SK-N-SH (cell line): Measurements from ENCODE around the gene COL4A5. TPM values are rescaled to one million over a fixed set of nuclear protein-coding genes. Genes with fewer than 3 reads are reported as not detected.

Experiments used
- CTCF ChIA-PET: fragments of 300-600, 350-600 bp; formaldehyde crosslinking; extraction: SDS; loops from one replicate; lab custom pipeline; 2021; lab: Yijun Ruan, JAX
- POLR2A ChIA-PET: fragments of 350-600 bp; sonication (Branson Sonifier 250); formaldehyde crosslinking; extraction: SDS; loops from one replicate; lab custom pipeline; 2020; ENCODE audit warnings: antibody characterized with exemption, inconsistent platforms; lab: Yijun Ruan, JAX
- DNase-seq: peaks from one replicate; pipeline ENCODE4 v3.0.0; 2012
- H2AFZ ChIP-seq: fragments of 200-600 bp; sonication (generic); 2 replicates; pipeline ENCODE4 v1.8.1; 2016; ENCODE audit warnings: antibody characterized with exemption, mild to moderate bottlenecking, low read depth
- H3F3A ChIP-seq: fragments of 200-600 bp; sonication (generic); replicated peaks from 2 replicates; pipeline ENCODE3; 2016; ENCODE audit warnings: antibody characterized with exemption, mild to moderate bottlenecking; ENCODE audit not compliant: insufficient read depth
- H3K27ac ChIP-seq, 2 experiments: fragments of 200-500 bp in 1 of 2; fragments of 200-600 bp in 1 of 2; sonication (Bioruptor generic) in 1 of 2; sonication (generic), shearing (Covaris generic) in 1 of 2; 2 replicates each; pipeline versions ENCODE4 v1.5.1 to v1.6.1; 2014 to 2016; ENCODE audit warnings: low read depth in 2 of 2, inconsistent platforms in 1 of 2, low read length in 1 of 2, mild to moderate bottlenecking in 1 of 2, mixed read lengths in 1 of 2
- H3K27me3 ChIP-seq: fragments of 200-600 bp; sonication (generic), shearing (Covaris generic); 2 replicates; pipeline ENCODE4 v1.6.1; 2016; ENCODE audit warnings: mixed run types; ENCODE audit not compliant: insufficient read depth
- H3K36me3 ChIP-seq, 2 experiments: fragments of 200-500 bp in 1 of 2; fragments of 200-600 bp in 1 of 2; sonication (Bioruptor generic) in 1 of 2; sonication (generic) in 1 of 2; replicated peaks in 1 of 2; 2 replicates each; pipeline versions ENCODE3 to v1.5.1; 2014 to 2016; ENCODE audit warnings: low read length in 1 of 2, mild to moderate bottlenecking in 1 of 2; ENCODE audit not compliant: insufficient read depth in 2 of 2, control insufficient read depth in 1 of 2
- H3K4me1 ChIP-seq, 2 experiments: fragments of 200-500 bp in 1 of 2; fragments of 200-600 bp in 1 of 2; sonication (Bioruptor generic) in 1 of 2; sonication (generic), shearing (Covaris generic) in 1 of 2; 2 replicates each; pipeline versions ENCODE4 v1.5.1 to v1.6.1; 2014 to 2016; ENCODE audit warnings: low read depth in 1 of 2, low read length in 1 of 2, mixed run types in 1 of 2; ENCODE audit not compliant: insufficient read depth in 2 of 2, control insufficient read depth in 1 of 2
- H3K4me2 ChIP-seq: fragments of 200-600 bp; sonication (generic), shearing (Covaris generic); 2 replicates; pipeline ENCODE4 v1.6.1; 2017; ENCODE audit warnings: mixed run types
- H3K4me3 ChIP-seq, 2 experiments: fragments of 200-500 bp in 1 of 2; fragments of 200-600 bp in 1 of 2; sonication (Bioruptor generic) in 1 of 2; sonication (generic), shearing (Covaris generic) in 1 of 2; 2 replicates each; pipeline versions ENCODE4 v1.5.1 to v1.8.1; 2014 to 2016; ENCODE audit warnings: low read depth in 2 of 2, inconsistent platforms in 1 of 2, low read length in 1 of 2, mild to moderate bottlenecking in 1 of 2, mixed read lengths in 1 of 2, moderate library complexity in 1 of 2
- H3K79me2 ChIP-seq: fragments of 200-600 bp; sonication (generic); 2 replicates; pipeline ENCODE4 v1.8.1; 2017; ENCODE audit warnings: mild to moderate bottlenecking; ENCODE audit not compliant: insufficient read depth
- H3K9ac ChIP-seq: fragments of 200-600 bp; sonication (generic); 2 replicates; pipeline ENCODE4 v1.6.1; 2017; ENCODE audit warnings: mixed run types
- H3K9me2 ChIP-seq: fragments of 200-600 bp; sonication (generic); 2 replicates; pipeline ENCODE4 v1.6.1; 2017; ENCODE audit warnings: mixed run types
- H3K9me3 ChIP-seq: fragments of 200-600 bp; sonication (generic); 2 replicates; pipeline ENCODE4 v1.6.1; 2017; ENCODE audit warnings: mixed run types, mild to moderate bottlenecking, moderate library complexity
- H4K20me1 ChIP-seq: fragments of 200-600 bp; sonication (generic); 2 replicates; pipeline ENCODE4 v1.6.1; 2017; ENCODE audit warnings: mild to moderate bottlenecking, mixed run types; ENCODE audit not compliant: insufficient read depth
- ELF1 ChIP-seq: IDR thresholded peaks from 2 replicates; pipeline ENCODE4 v1.4.0; 2012
- FOXJ3 ChIP-seq: sonication (generic); formaldehyde crosslinking; IDR thresholded peaks from 2 replicates; pipeline ENCODE4 v1.5.1; 2020; ENCODE audit warnings: mild to moderate bottlenecking, missing genetic modification reagents
- GATA2 ChIP-seq: sonication (generic); formaldehyde crosslinking; IDR thresholded peaks from 2 replicates; pipeline ENCODE4 v1.5.0; 2020; ENCODE audit warnings: mild to moderate bottlenecking, missing genetic modification reagents
- IRF3 ChIP-seq: fragments of 150-350 bp; IDR thresholded peaks from 2 replicates; pipeline ENCODE4 v1.6.1; 2016; ENCODE audit warnings: mild to moderate bottlenecking, low read depth, low read length
- MEF2A ChIP-seq: IDR thresholded peaks from 2 replicates; pipeline ENCODE4 v1.4.0; 2012; ENCODE audit warnings: low read depth, borderline replicate concordance
- NFIC ChIP-seq: IDR thresholded peaks from 2 replicates; pipeline ENCODE4 v1.4.0; 2012; ENCODE audit warnings: borderline replicate concordance
- NRF1 ChIP-seq: IDR thresholded peaks from 2 replicates; pipeline ENCODE4 v1.6.1; 2012; ENCODE audit warnings: low read depth, mild to moderate bottlenecking, low read length
- RAD21 ChIP-seq: IDR thresholded peaks from 2 replicates; pipeline ENCODE4 v1.6.1; 2012; ENCODE audit warnings: mild to moderate bottlenecking, low read length
- RCOR1 ChIP-seq: fragments of 150-350 bp; IDR thresholded peaks from 2 replicates; pipeline ENCODE4 v1.6.1; 2017; ENCODE audit warnings: antibody characterized with exemption, low read length
- SIN3A ChIP-seq: IDR thresholded peaks from 2 replicates; pipeline ENCODE4 v1.6.1; 2012; ENCODE audit warnings: low read depth, mild to moderate bottlenecking, low read length, moderate library complexity, borderline replicate concordance
- SMC3 ChIP-seq: IDR thresholded peaks from 2 replicates; pipeline ENCODE4 v1.6.1; 2012; ENCODE audit warnings: low read depth, low read length, improper control_type of control experiment
- TAF1 ChIP-seq: IDR thresholded peaks from 2 replicates; pipeline ENCODE4 v1.6.1; 2012; ENCODE audit warnings: low read depth, mild to moderate bottlenecking, low read length, moderate library complexity, borderline replicate concordance
- TCF12 ChIP-seq: IDR thresholded peaks from 2 replicates; pipeline ENCODE4 v1.4.0; 2012
- USF1 ChIP-seq: IDR thresholded peaks from 2 replicates; pipeline ENCODE4 v1.4.0; 2012; ENCODE audit warnings: low read depth, borderline replicate concordance
- USF2 ChIP-seq: fragments of 150-350 bp; IDR thresholded peaks from 2 replicates; pipeline ENCODE4 v1.6.1; 2017; ENCODE audit warnings: antibody characterized with exemption, low read length, low read depth, borderline replicate concordance
- YY1 ChIP-seq: IDR thresholded peaks from 2 replicates; pipeline ENCODE4 v1.4.0; 2012; ENCODE audit warnings: low read depth, mild to moderate bottlenecking
- ZBTB33 ChIP-seq: IDR thresholded peaks from 2 replicates; pipeline ENCODE4 v1.4.0; 2012; ENCODE audit warnings: low read depth, borderline replicate concordance
- polyA plus RNA-seq, 3 experiments: library from polyadenylated mRNA; depleted of rRNA; stranded (reverse); fragments of >200 nt; gene quantifications; 2 replicates each; pipeline ENCODE4 v1.2.3, GENCODE V29; 2012
- TF ChIP-seq, protein P1 (sequence below): IDR thresholded peaks from 2 replicates; pipeline ENCODE4; 2012
- TF ChIP-seq, protein P2 (sequence below): fragments of 200-600 bp; sonication (generic); IDR thresholded peaks from 2 replicates; pipeline ENCODE4 v1.6.1; 2017; ENCODE audit warnings: antibody characterized with exemption, mild to moderate bottlenecking, moderate library complexity
- TF ChIP-seq, protein P3 (sequence below): IDR thresholded peaks from 2 replicates; pipeline ENCODE4 v1.4.0; 2012; ENCODE audit warnings: low read depth

COL4A5 gene
- polyA plus RNA-seq, 1 of the 3 experiments (the other 2 are of a cell fraction), result 0.02 TPM

DNA sequence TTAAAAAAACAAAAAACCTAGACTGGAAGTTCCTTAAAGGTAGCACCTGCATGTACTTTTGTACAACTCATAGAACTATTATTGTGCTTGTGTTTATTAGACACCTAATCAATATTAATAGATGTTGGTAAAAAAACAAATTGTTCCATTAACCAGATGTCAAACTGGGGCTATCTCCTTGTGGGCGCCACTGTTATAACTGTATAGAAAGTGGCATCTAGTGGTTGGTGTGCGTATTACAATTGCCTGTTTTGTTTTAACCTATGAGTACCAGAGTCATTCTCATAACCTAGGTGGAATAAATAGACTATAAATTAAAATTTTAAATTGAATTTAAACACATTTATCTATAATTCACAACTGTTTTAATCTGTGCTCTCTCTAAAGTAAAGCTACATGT, 97.4 kb downstream of the COL4A5 start (continued):
- TF ChIP-seq ZBTB33, result no peak
- TF ChIP-seq RCOR1, result no peak
- TF ChIP-seq, protein P1, sequence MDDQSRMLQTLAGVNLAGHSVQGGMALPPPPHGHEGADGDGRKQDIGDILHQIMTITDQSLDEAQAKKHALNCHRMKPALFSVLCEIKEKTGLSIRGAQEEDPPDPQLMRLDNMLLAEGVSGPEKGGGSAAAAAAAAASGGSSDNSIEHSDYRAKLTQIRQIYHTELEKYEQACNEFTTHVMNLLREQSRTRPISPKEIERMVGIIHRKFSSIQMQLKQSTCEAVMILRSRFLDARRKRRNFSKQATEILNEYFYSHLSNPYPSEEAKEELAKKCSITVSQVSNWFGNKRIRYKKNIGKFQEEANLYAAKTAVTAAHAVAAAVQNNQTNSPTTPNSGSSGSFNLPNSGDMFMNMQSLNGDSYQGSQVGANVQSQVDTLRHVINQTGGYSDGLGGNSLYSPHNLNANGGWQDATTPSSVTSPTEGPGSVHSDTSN, result no peak
- no peak for TF ChIP-seq NFIC
- TF ChIP-seq, protein P2, sequence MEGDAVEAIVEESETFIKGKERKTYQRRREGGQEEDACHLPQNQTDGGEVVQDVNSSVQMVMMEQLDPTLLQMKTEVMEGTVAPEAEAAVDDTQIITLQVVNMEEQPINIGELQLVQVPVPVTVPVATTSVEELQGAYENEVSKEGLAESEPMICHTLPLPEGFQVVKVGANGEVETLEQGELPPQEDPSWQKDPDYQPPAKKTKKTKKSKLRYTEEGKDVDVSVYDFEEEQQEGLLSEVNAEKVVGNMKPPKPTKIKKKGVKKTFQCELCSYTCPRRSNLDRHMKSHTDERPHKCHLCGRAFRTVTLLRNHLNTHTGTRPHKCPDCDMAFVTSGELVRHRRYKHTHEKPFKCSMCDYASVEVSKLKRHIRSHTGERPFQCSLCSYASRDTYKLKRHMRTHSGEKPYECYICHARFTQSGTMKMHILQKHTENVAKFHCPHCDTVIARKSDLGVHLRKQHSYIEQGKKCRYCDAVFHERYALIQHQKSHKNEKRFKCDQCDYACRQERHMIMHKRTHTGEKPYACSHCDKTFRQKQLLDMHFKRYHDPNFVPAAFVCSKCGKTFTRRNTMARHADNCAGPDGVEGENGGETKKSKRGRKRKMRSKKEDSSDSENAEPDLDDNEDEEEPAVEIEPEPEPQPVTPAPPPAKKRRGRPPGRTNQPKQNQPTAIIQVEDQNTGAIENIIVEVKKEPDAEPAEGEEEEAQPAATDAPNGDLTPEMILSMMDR, result peak; percentile 73
- TF ChIP-seq GATA2 (CRISPR knock-in tag), result no peak
- TF ChIP-seq RAD21, result peak; percentile 65
- TF ChIP-seq, protein P3, sequence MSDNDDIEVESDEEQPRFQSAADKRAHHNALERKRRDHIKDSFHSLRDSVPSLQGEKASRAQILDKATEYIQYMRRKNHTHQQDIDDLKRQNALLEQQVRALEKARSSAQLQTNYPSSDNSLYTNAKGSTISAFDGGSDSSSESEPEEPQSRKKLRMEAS, result no peak

- no peaks in the 10 kb centered on the region for H3K36me3 ChIP-seq
- H4K20me1 ChIP-seq, result no peaks in the 10 kb centered on the region
- no peak for TF ChIP-seq GATA2 (CRISPR knock-in tag)
- TF ChIP-seq MEF2A, result no peak
- no peak for TF ChIP-seq USF1
- TF ChIP-seq NFIC, result no peak
- TF ChIP-seq USF2, result no peak
- TF ChIP-seq NRF1, result no peak
- TF ChIP-seq IRF3, result no peak
- no peak for TF ChIP-seq FOXJ3 (CRISPR knock-in tag)
- TF ChIP-seq YY1, result no peak
- TF ChIP-seq SIN3A, result no peak
- TF ChIP-seq TCF12, result no peak
- TF ChIP-seq TAF1, result no peak
- no peak for TF ChIP-seq SMC3
- TF ChIP-seq ELF1, result no peak
- TF ChIP-seq, all 33 proteins: peak for 0
- ChIA-PET POLR2A (no interaction called here), CTCF (interaction anchor here (0.7 kb wide), 1 partner anchor 371 kb away, joined by 3 read pairs; no protein-coding TSS in a partner anchor)
- H3K9me2 ChIP-seq, result no peaks in the 10 kb centered on the region
- H3K27me3 ChIP-seq, result no peaks in the 10 kb centered on the region
- DNase-seq, result no peak
- H2AFZ ChIP-seq, result no peak overlapping the region
- no peak overlapping the region for H3K9ac ChIP-seq
- no peak overlapping the region for H3K4me3 ChIP-seq
- no peaks in the 10 kb centered on the region for H3K9me3 ChIP-seq
- H3K4me1 ChIP-seq, result no peaks in the 10 kb centered on the region
- no peaks in the 10 kb centered on the region for H3K79me2 ChIP-seq
- H3K27ac ChIP-seq, result no peak overlapping the region
- H3F3A ChIP-seq, result no peaks in the 10 kb centered on the region
- no peak overlapping the region for H3K4me2 ChIP-seq
Measured at GRCh38 chrX:108541286-108541685, 101.6 kb downstream of the COL4A5 start.
